ENCODE data around the gene PACRG. TPM values are rescaled to one million over a fixed set of nuclear protein-coding genes. Genes with fewer than 3 reads are reported as not detected.

PACRG gene
- polyA plus RNA-seq, 3 donors = not detected

DNA sequence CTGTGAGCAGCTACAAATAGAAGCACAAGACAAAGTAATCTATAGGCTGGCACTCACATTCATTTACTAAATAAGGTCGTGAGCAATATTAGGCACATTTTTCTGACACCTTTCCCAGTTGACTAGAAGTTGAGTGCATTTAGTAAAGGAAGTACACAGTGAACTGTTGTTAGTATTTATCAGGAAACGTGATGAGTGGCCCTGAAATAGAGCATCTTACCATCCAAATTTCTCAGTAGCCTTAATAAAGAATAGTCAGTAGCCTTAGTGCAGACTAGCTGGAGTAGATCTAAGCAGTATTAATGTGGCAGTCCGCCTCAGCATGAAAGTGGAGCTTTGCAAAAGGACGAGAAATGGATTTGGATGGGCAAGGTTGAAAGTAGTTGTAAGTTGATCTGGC lies 481.2 kb downstream of the PACRG start:
- H3K4me3 Mint-ChIP-seq = no peak overlapping the region
- no peaks in the 10 kb centered on the region for H3K79me2 ChIP-seq (ENCODE audit: insufficient read depth, low read length)
- no peaks in the 10 kb centered on the region for H3K36me3 ChIP-seq (replicated peaks in 1 of 2; ENCODE audit: control insufficient read depth in 1 of 2, insufficient read depth in 2 of 2, low read length in 2 of 2)
- no peaks in the 10 kb centered on the region for H4K20me1 ChIP-seq (ENCODE audit: insufficient read depth, low read length)
- TF ChIP-seq, protein P1, sequence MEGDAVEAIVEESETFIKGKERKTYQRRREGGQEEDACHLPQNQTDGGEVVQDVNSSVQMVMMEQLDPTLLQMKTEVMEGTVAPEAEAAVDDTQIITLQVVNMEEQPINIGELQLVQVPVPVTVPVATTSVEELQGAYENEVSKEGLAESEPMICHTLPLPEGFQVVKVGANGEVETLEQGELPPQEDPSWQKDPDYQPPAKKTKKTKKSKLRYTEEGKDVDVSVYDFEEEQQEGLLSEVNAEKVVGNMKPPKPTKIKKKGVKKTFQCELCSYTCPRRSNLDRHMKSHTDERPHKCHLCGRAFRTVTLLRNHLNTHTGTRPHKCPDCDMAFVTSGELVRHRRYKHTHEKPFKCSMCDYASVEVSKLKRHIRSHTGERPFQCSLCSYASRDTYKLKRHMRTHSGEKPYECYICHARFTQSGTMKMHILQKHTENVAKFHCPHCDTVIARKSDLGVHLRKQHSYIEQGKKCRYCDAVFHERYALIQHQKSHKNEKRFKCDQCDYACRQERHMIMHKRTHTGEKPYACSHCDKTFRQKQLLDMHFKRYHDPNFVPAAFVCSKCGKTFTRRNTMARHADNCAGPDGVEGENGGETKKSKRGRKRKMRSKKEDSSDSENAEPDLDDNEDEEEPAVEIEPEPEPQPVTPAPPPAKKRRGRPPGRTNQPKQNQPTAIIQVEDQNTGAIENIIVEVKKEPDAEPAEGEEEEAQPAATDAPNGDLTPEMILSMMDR (IDR thresholded peaks at IDR 0.05) = no peak
- intact Hi-C loops (cut with micrococcal nuclease) = no loop called here
- no peak overlapping the region for H3K4me2 ChIP-seq (replicated peaks; ENCODE audit: extremely low read depth, low read length, poor library complexity, severe bottlenecking)
- DNase-seq = no peak
- no peak overlapping the region for H3K9ac ChIP-seq (ENCODE audit: insufficient read depth, low read length, poor library complexity, severe bottlenecking)
- no peaks in the 10 kb centered on the region for H3K27me3 ChIP-seq (ENCODE audit: control insufficient read depth in 2 of 2, insufficient read depth in 2 of 2, low read length in 2 of 2)
- H3K27ac ChIP-seq (ENCODE audit: low read depth in 1 of 2, low read length in 2 of 2) = no peak overlapping the region
- no peaks in the 10 kb centered on the region for H3K36me3 Mint-ChIP-seq
- no CpG with 5 or more reads among the region's 4 CpGs for WGBS (ENCODE audit: insufficient coverage)
- no peaks in the 10 kb centered on the region for H3K4me1 Mint-ChIP-seq
- peaks cover 3 to 10% of the 10 kb centered on the region in 2 donors for H3K9me3 ChIP-seq (replicated peaks in 1 of 2; ENCODE audit: control insufficient read depth in 1 of 2, insufficient read depth in 1 of 2, low read length in 2 of 2)
- no peaks in the 10 kb centered on the region for H3K4me1 ChIP-seq (ENCODE audit: control insufficient read depth in 1 of 2, insufficient read depth in 2 of 2, low read length in 2 of 2)
- no peaks in the 10 kb centered on the region for H3K27me3 Mint-ChIP-seq (ENCODE audit: low read depth in 3 of 3)
- H3K27ac Mint-ChIP-seq = no peak overlapping the region
- H3K4me3 ChIP-seq (replicated peaks in 1 of 3; ENCODE audit: low read depth in 2 of 3, low read length in 3 of 3) = no peak overlapping the region
- peaks cover 9 to 24% (median 14%) of the 10 kb centered on the region in 7 donors for H3K9me3 Mint-ChIP-seq
- no peak overlapping the region for H2AFZ ChIP-seq (ENCODE audit: insufficient read depth, low read depth, low read length, poor library complexity, severe bottlenecking)

- intact Hi-C loops (cut with micrococcal nuclease) = no loop called here
- peaks cover 9 to 21% (median 13%) of the 10 kb centered on the region in 7 donors for H3K9me3 Mint-ChIP-seq
- no peaks in the 10 kb centered on the region for H4K20me1 ChIP-seq (ENCODE audit: insufficient read depth, low read length)
- no peak overlapping the region for H3K27ac ChIP-seq (ENCODE audit: low read depth in 1 of 2, low read length in 2 of 2)
- H3K4me3 Mint-ChIP-seq = no peak overlapping the region
- no peak overlapping the region for H3K4me3 ChIP-seq (replicated peaks in 1 of 3; ENCODE audit: low read depth in 2 of 3, low read length in 3 of 3)
- peaks cover 3 to 10% of the 10 kb centered on the region in 2 donors for H3K9me3 ChIP-seq (replicated peaks in 1 of 2; ENCODE audit: control insufficient read depth in 1 of 2, insufficient read depth in 1 of 2, low read length in 2 of 2)
- H3K4me2 ChIP-seq (replicated peaks; ENCODE audit: extremely low read depth, low read length, poor library complexity, severe bottlenecking) = no peak overlapping the region
- H3K27ac Mint-ChIP-seq = no peak overlapping the region
- H3K36me3 Mint-ChIP-seq = no peaks in the 10 kb centered on the region
- WGBS (ENCODE audit: insufficient coverage) = no CpG with 5 or more reads among the region's 1 CpG
- H3K9ac ChIP-seq (ENCODE audit: insufficient read depth, low read length, poor library complexity, severe bottlenecking) = no peak overlapping the region
- TF ChIP-seq, protein P1 (IDR thresholded peaks at IDR 0.05) = no peak
- H3K36me3 ChIP-seq (replicated peaks in 1 of 2; ENCODE audit: control insufficient read depth in 1 of 2, insufficient read depth in 2 of 2, low read length in 2 of 2) = no peaks in the 10 kb centered on the region
- H3K27me3 Mint-ChIP-seq (ENCODE audit: low read depth in 3 of 3) = peaks cover 0 to 5% (median 5%) of the 10 kb centered on the region in 3 donors
- no peak for DNase-seq
- H2AFZ ChIP-seq (ENCODE audit: insufficient read depth, low read depth, low read length, poor library complexity, severe bottlenecking) = no peak overlapping the region
- H3K79me2 ChIP-seq (ENCODE audit: insufficient read depth, low read length) = no peaks in the 10 kb centered on the region
- H3K27me3 ChIP-seq (ENCODE audit: control insufficient read depth in 2 of 2, insufficient read depth in 2 of 2, low read length in 2 of 2) = no peaks in the 10 kb centered on the region
- H3K4me1 ChIP-seq (ENCODE audit: control insufficient read depth in 1 of 2, insufficient read depth in 2 of 2, low read length in 2 of 2) = no peaks in the 10 kb centered on the region
- peaks cover 8% of the 10 kb centered on the region for H3K4me1 Mint-ChIP-seq
Observed at GRCh38 chr6:163212123-163212522, 484.3 kb downstream of the PACRG start.
